HG02938 (cell line): ENCODE data around the gene IPO13.

Source experiments
- ATAC-seq: cut with Tn5 transposase; IDR thresholded peaks from one replicate; pipeline ENCODE4 v1.9.1; 2021; ENCODE audit warnings: mild to moderate bottlenecking, moderate library complexity; ENCODE audit not compliant: unreplicated experiment

IPO13 gene

GRCh38 chr1:43947874-43948437 lies 1.2 kb downstream of the IPO13 start:
- ATAC-seq: no peak

DNA sequence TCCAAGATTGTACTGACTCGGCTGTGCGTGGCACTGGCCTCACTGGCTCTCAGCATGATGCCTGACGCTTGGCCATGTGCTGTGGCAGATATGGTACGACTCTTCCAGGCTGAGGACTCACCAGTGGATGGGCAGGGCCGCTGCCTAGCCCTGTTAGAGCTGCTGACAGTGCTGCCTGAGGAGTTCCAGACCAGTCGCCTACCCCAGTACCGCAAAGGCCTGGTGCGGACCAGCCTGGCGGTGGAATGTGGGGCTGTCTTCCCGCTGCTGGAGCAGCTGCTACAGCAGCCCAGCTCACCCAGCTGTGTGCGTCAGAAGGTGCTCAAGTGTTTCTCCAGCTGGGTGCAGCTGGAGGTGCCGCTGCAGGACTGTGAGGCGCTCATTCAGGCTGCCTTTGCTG lies 2.9 kb downstream of the IPO13 start:
- ATAC-seq: no peak

- no peak for ATAC-seq
These were observed 4.6 kb downstream of the IPO13 start for GRCh38 chr1:43951021-43951985.

- no peak for ATAC-seq
These were observed 6.1 kb downstream of the IPO13 start for GRCh38 chr1:43952731-43953346.

DNA sequence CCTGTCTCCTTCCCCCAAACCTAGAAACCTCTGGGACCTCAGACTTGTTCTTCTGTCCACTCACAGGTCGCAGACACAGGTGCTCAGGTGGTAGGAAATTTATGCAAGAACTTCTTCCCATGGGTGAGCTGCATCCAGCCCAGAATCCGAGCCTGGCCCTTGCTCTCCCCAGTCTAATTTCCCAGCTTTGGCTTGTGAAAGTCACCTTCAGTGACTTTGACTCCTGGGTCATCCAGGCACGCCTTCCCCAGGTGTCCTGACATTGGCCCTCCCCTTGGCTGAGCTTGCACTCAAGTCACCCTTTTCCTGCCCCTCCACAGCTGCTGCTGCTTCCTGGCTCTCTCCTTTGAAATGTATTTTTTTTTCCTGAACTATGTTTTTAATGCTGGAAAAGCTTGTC lies 6.6 kb downstream of the IPO13 start:
- no peak for ATAC-seq

DNA sequence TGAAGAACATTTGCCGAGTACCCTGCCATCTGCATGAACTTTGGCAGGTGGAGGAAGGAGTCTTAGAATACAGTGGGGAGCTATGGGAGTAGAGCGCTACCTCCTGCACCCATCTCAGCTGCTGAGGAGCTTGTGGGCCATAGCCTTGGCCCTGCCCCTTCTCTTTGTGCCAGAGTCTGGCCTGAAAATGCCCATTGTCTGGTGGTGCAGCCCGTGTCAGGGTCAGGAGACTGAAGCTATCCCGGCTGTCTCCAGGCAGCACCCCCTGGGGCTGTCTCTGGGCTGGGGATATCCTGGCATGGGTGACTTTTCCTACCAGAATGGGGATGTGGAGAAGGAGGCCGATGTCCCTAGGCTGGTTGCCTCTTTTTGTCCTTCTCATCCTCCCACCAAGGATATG lies 7.3 kb downstream of the IPO13 start:
- ATAC-seq: no peak

GRCh38 chr1:43956234-43956633 lies 9.5 kb downstream of the IPO13 start:
- ATAC-seq: no peak

- no peak for ATAC-seq
These were observed 10.8 kb downstream of the IPO13 start for GRCh38 chr1:43957407-43958040.

GRCh38 chr1:43958351-43959255 lies 11.9 kb downstream of the IPO13 start:
- no peak for ATAC-seq

DNA sequence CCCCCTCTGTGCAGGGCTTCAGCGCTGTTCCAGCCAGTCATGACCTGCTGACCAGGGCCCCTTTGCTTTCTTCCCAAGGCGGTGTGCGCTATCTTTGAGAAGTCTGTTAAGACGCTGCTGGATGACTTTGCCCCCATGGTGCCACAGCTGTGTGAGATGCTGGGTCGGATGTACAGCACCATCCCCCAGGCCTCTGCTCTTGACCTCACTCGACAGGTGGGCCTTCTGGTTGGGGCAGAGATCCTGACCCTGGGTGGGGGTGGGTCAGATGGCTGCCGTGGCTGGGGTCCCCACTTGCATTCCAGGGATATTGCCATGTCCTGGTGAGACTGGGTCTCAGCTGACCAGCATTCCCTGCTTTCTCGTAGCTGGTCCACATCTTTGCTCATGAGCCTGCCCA lies 14.0 kb downstream of the IPO13 start:
- no peak for ATAC-seq

- no peak for ATAC-seq
These were observed 14.9 kb downstream of the IPO13 start for GRCh38 chr1:43961692-43962091.

- ATAC-seq: no peak
These were observed 15.6 kb downstream of the IPO13 start for GRCh38 chr1:43962324-43962723.

GRCh38 chr1:43963006-43963405 lies 16.3 kb downstream of the IPO13 start:
- ATAC-seq: no peak

DNA sequence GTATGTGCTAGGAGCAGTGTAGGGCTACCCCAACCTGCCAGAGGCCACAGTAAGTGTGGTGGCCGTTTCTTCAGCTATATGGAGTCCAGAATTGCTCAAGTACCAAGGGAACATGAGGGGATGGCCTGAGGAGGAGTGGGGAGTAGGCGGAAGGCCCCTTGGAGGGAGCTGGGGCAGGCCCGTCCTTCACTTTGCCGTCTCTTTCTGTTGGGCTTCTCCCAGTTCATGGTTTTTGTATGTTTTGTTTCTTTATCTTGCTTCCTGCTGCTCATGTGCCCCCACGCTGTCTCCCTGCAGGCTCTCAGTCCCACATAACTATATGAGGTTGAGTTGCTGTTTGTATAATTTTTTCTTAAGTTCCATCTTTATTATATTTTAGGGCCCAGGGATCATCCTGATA lies 17.1 kb downstream of the IPO13 start:
- no peak for ATAC-seq

- no peak for ATAC-seq
These were observed 18.6 kb downstream of the IPO13 start for GRCh38 chr1:43965316-43965715.

- ATAC-seq: no peak
These were observed 21.7 kb downstream of the IPO13 start for GRCh38 chr1:43968348-43968948.

- ATAC-seq: no peak
These were observed 22.6 kb downstream of the IPO13 start for GRCh38 chr1:43969416-43969745.

DNA sequence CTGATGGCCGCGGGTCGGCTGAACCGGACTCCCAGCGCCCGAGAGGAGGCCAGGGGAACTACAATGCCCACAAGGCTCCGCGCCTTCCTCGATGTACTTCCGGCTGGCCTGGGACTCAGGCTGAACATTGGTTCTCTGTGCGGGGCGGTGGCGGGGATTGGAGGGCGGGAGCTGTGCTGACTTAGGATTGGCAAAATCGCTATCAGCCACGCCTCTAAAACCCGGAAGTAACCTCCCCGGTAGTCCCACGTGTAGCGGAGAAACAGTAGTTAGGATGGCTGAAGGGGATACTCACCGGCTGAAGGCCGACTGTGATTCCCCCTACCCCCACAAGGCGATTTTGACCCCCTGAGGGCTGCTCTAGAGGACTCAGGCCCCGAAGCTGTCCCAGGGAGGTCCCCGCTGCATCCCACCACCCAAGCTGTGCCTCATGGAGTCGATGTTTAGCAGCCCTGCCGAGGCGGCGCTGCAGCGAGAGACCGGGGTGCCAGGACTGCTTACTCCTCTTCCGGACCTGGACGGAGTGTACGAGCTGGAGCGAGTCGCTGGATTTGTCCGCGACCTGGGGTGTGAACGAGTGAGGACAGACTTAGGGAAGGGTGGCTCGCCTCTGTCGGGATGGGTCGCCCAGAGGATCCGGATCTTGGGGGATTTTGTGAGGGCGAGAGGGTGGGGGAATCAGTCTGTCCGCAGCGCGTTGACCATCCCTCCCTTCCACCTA lies 23.2 kb downstream of the IPO13 start, which contains the start of gene DPH2:
TSS of gene DPH2 (plus strand) at position 265 of the 721 bp plus-strand sequence. CDS start at position 431, 166 bp downstream.
- ATAC-seq: peak; percentile 81

- ATAC-seq: no peak
These were observed 23.8 kb downstream of the IPO13 start for GRCh38 chr1:43970502-43970901.
